Panc1 (cell line): Measurements from ENCODE around the gene NIT1. TPM values are rescaled to one million over a fixed set of nuclear protein-coding genes. Genes with fewer than 3 reads are reported as not detected.

ENCODE experiments used
- ATAC-seq: fragments of 200-7000 bp; cut with Tn5 transposase; 2 replicates; pipeline ENCODE4 v1.9.1; 2020; ENCODE audit warnings: mild to moderate bottlenecking, moderate library complexity
- BruUV-seq: library from RNA; stranded (reverse); fragments of 400-500 nt; replicated peaks from 2 replicates; lab custom pipeline; 2021; lab: Mats Ljungman, UMichigan
- CTCF ChIA-PET: fragments of 300-600 bp; sonication (Branson Sonifier 250); formaldehyde crosslinking; loops from one replicate; lab custom pipeline; 2022; ENCODE audit warnings: antibody characterized with exemption; lab: Charles Lee
- POLR2A ChIA-PET: fragments of 300-600 bp; sonication (Branson Sonifier 250); formaldehyde crosslinking; loops from one replicate; lab custom pipeline; 2022; ENCODE audit warnings: antibody characterized with exemption; lab: Charles Lee
- DNase-seq: peaks from one replicate; pipeline ENCODE4 v3.0.0-alpha.2; 2010; ENCODE audit warnings: low read depth, low spot score
- H3K27ac ChIP-seq: 2 replicates; pipeline ENCODE4 v1.5.1; 2011; ENCODE audit warnings: mild to moderate bottlenecking, low read length, inconsistent platforms
- H3K27me3 ChIP-seq: fragments of 200-500 bp; sonication (Bioruptor generic); 2 replicates; pipeline ENCODE4 v1.6.0; 2014; ENCODE audit warnings: low read length, inconsistent platforms; ENCODE audit not compliant: control insufficient read depth, insufficient read depth
- H3K36me3 ChIP-seq: fragments of 200-500 bp; sonication (Bioruptor generic); 2 replicates; pipeline ENCODE4 v1.5.1; 2014; ENCODE audit warnings: inconsistent platforms, mild to moderate bottlenecking, low read length, moderate library complexity; ENCODE audit not compliant: control insufficient read depth, insufficient read depth
- H3K4me1 ChIP-seq: 2 replicates; pipeline ENCODE4 v1.5.1; 2011; ENCODE audit warnings: inconsistent platforms, mild to moderate bottlenecking, low read length, moderate library complexity; ENCODE audit not compliant: control insufficient read depth, insufficient read depth
- H3K4me3 ChIP-seq, 2 experiments: 2 replicates each; pipeline ENCODE4 v1.5.1; 2011 to 2012; ENCODE audit warnings: low read depth in 2 of 2, low read length in 2 of 2, mild to moderate bottlenecking in 2 of 2, inconsistent platforms in 1 of 2, moderate library complexity in 1 of 2
- H3K9me3 ChIP-seq: fragments of 200-500 bp; sonication (Bioruptor generic); 2 replicates; pipeline ENCODE4 v1.5.1; 2014; ENCODE audit warnings: low read depth, mild to moderate bottlenecking, inconsistent platforms, low read length, moderate library complexity; ENCODE audit not compliant: control insufficient read depth, insufficient read depth
- POLR2AphosphoS5 ChIP-seq: IDR thresholded peaks from 2 replicates; pipeline ENCODE4 v1.6.1; 2012; ENCODE audit warnings: mild to moderate bottlenecking, low read depth, low read length, moderate library complexity
- SIN3A ChIP-seq: IDR thresholded peaks from 2 replicates; pipeline ENCODE4 v1.6.1; 2012; ENCODE audit warnings: low read depth, mild to moderate bottlenecking, low read length, moderate library complexity, borderline replicate concordance; ENCODE audit not compliant: insufficient read depth
- TCF7L2 ChIP-seq: IDR thresholded peaks from 2 replicates; pipeline ENCODE4 v1.6.1; 2011; ENCODE audit warnings: mild to moderate bottlenecking, low read depth, low read length, inconsistent platforms
- in situ Hi-C: cut with HindIII; loops from 2 replicates; pipeline ENCODE4 v1.10.0; 2016; ENCODE audit warnings: low sequenced_read_pairs, low pct_unique_long_range_greater_than_20kb
- intact Hi-C: fragments of 100-400 bp; cut with micrococcal nuclease; formaldehyde crosslinking; loops from one replicate; pipeline ENCODE4 v1.10.0; 2022; ENCODE audit not compliant: unreplicated experiment
- total RNA-seq: library from RNA; stranded (reverse); gene quantifications from one replicate; pipeline ENCODE4 v1.2.1, GENCODE V29; 2021; ENCODE audit not compliant: unreplicated experiment
- TF ChIP-seq, protein P1 (sequence below), 2 experiments: IDR thresholded peaks; 2 replicates each; pipeline ENCODE4 v1.6.1; 2011 to 2012; ENCODE audit warnings: low read depth in 2 of 2, control low read depth in 1 of 2, low read length in 1 of 2, mild to moderate bottlenecking in 1 of 2, moderate library complexity in 1 of 2; ENCODE audit not compliant: insufficient read depth in 1 of 2
- TF ChIP-seq, protein P2 (sequence below): fragments of 450-650 bp; IDR thresholded peaks from 2 replicates; pipeline ENCODE4 v1.5.1; 2017; ENCODE audit warnings: mild to moderate bottlenecking

Gene NIT1
- total RNA-seq, 1 experiment from 2014 or later = 31.3 TPM

DNA sequence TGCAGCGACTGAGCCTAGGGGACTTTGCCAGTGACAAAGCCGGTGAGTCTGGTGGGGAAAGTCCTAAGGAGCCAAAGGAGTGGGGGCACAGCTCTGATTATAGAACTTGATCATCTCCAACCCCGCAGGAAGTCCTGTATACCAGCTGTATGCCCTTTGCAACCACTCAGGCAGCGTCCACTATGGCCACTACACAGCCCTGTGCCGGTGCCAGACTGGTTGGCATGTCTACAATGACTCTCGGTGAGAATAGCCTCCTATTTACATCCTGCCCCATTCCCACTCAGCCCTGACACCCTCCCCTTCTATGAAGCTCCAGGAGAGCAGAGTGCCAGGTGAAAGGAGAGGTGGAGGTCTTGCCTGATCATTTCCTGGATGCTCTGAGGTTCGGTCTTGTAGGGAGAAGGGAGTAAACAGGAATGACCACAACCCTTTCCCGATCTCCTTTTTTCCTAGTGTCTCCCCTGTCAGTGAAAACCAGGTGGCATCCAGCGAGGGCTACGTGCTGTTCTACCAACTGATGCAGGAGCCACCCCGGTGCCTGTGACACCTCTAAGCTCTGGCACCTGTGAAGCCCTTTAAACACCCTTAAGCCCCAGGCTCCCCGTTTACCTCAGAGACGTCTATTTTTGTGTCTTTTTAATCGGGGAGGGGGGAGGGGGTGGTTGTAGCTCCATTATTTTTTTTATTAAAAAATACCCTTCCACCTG lies 47.2 kb downstream of the NIT1 start:
- POLR2A ChIA-PET = interaction anchor here (0.6 to 0.9 kb wide), 2 partner anchors 33 to 146 kb away, joined by 3 read pairs; partner anchors contain the start of gene DEDD
- no TSS peak for BruUV-seq

DNA sequence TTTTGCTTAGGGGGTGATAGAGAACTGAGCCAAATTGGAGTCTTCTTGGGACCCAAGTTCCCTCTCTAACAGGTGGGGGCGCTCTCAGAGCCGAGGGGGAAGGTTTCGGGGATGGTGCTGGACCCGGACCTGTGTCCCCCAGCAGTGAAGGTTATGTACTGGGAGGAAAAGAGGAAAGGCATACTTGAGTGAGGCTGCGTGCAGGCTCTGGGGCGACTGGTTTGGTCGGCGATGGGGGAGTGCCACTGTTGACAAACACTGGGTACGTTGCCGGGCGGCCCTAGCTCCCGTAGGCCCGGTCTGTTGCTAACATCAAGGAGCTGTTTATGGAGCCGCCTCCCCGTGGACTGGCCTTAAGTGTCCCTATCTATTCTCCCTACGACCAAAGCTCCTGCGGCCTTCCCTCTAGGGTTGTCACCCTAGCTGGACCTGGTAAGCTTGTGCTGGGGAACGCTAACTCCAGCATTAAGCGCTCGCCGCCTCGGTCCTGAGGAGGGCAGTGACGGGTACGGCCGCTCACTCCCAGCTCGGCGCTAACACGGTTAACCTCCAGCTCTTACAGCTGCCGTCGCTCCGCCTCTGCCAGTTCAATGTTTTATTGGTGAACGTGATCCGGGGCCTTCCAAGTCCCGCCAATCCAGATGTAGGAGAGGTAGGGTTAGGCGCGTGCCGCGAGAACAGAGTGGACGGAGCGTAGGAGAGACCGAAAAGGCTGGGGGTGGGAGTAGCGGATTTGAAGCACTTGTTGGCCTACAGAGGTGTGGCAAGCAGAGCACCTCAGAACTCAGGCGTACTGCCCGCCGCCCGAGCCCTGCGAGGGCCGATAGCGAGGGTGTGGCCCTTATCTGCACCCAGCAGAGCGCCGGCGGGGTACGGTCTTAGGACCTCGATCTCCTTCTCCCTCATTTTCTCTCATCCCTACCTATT lies 48.1 kb downstream of the NIT1 start, which contains the start of gene PPOX:
TSS of gene PPOX (plus strand) at position 685 of the 927 bp plus-strand sequence. CDS start 422 bp downstream, outside the sequence.
- BruUV-seq = no TSS peak
- no peaks in the 10 kb centered on the region for H3K27me3 ChIP-seq
- ChIA-PET POLR2A (interaction anchor here (0.6 to 1.4 kb wide), 4 partner anchors 13 to 147 kb away, joined by 3 to 5 read pairs (median 3); partner anchors contain the start of genes DEDD, F11R and UFC1), CTCF (interaction anchor here (0.5 to 1.0 kb wide), 5 partner anchors 11 to 251 kb away, joined by 3 to 7 read pairs (median 4); partner anchors contain the start of gene B4GALT3)
- peaks cover 4% of the 10 kb centered on the region; the same call in 1 of the 2 replicates for H3K36me3 ChIP-seq
- ATAC-seq = peak; percentile 96
- H3K4me1 ChIP-seq = peaks cover 18% of the 10 kb centered on the region
- H3K27ac ChIP-seq = peak within 1 kb of the TSS; percentile 89
- H3K4me3 ChIP-seq = peak within 1 kb of the TSS; percentile 83 to 88
- peak; percentile 94 for DNase-seq
- no peaks in the 10 kb centered on the region for H3K9me3 ChIP-seq
- intact Hi-C loops (no loop called here), in situ Hi-C loops (no loop called here)
- TF ChIP-seq TCF7L2 (peak; percentile 91), SIN3A (no peak; the same call in none of the 2 replicates), POLR2AphosphoS5 (peak; percentile 83)
- TF ChIP-seq, protein P1, sequence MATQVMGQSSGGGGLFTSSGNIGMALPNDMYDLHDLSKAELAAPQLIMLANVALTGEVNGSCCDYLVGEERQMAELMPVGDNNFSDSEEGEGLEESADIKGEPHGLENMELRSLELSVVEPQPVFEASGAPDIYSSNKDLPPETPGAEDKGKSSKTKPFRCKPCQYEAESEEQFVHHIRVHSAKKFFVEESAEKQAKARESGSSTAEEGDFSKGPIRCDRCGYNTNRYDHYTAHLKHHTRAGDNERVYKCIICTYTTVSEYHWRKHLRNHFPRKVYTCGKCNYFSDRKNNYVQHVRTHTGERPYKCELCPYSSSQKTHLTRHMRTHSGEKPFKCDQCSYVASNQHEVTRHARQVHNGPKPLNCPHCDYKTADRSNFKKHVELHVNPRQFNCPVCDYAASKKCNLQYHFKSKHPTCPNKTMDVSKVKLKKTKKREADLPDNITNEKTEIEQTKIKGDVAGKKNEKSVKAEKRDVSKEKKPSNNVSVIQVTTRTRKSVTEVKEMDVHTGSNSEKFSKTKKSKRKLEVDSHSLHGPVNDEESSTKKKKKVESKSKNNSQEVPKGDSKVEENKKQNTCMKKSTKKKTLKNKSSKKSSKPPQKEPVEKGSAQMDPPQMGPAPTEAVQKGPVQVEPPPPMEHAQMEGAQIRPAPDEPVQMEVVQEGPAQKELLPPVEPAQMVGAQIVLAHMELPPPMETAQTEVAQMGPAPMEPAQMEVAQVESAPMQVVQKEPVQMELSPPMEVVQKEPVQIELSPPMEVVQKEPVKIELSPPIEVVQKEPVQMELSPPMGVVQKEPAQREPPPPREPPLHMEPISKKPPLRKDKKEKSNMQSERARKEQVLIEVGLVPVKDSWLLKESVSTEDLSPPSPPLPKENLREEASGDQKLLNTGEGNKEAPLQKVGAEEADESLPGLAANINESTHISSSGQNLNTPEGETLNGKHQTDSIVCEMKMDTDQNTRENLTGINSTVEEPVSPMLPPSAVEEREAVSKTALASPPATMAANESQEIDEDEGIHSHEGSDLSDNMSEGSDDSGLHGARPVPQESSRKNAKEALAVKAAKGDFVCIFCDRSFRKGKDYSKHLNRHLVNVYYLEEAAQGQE (IDR thresholded peaks at IDR 0.05; ENCODE audit: insufficient read depth in 1 of 2, low read depth in 2 of 2, low read length in 1 of 2) = no peak
- TF ChIP-seq, protein P2, sequence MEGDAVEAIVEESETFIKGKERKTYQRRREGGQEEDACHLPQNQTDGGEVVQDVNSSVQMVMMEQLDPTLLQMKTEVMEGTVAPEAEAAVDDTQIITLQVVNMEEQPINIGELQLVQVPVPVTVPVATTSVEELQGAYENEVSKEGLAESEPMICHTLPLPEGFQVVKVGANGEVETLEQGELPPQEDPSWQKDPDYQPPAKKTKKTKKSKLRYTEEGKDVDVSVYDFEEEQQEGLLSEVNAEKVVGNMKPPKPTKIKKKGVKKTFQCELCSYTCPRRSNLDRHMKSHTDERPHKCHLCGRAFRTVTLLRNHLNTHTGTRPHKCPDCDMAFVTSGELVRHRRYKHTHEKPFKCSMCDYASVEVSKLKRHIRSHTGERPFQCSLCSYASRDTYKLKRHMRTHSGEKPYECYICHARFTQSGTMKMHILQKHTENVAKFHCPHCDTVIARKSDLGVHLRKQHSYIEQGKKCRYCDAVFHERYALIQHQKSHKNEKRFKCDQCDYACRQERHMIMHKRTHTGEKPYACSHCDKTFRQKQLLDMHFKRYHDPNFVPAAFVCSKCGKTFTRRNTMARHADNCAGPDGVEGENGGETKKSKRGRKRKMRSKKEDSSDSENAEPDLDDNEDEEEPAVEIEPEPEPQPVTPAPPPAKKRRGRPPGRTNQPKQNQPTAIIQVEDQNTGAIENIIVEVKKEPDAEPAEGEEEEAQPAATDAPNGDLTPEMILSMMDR = peak; percentile 79

More for the DNA sequence above, 47.2 kb downstream of the NIT1 start:
- DNase-seq (no peak), ATAC-seq (no peak)
- H3K27me3 ChIP-seq = no peaks in the 10 kb centered on the region
- H3K4me1 ChIP-seq = peaks cover 20% of the 10 kb centered on the region
- CTCF ChIA-PET = interaction anchor here (0.5 to 1.0 kb wide), 4 partner anchors 12 to 252 kb away, joined by 3 to 7 read pairs (median 4); partner anchors contain the start of gene B4GALT3
- no peaks in the 10 kb centered on the region for H3K9me3 ChIP-seq
- H3K4me3 ChIP-seq = peak overlapping the region; percentile 83 to 88
- TF ChIP-seq POLR2AphosphoS5 (no peak), SIN3A (no peak), TCF7L2 (no peak)
- TF ChIP-seq, protein P2 = no peak
- TF ChIP-seq, protein P1 (IDR thresholded peaks at IDR 0.05; ENCODE audit: insufficient read depth in 1 of 2, low read depth in 2 of 2, low read length in 1 of 2) = no peak
- in situ Hi-C loops = no loop called here
- peaks cover 4% of the 10 kb centered on the region; the same call in 1 of the 2 replicates for H3K36me3 ChIP-seq
- peak overlapping the region; percentile 74; the same call in 1 of the 2 replicates for H3K27ac ChIP-seq
- intact Hi-C loops = no loop called here
